ENCODE data around the gene CABP2.
A peak's percentile ranks its signal among the peaks of the same experiment; 100 is the strongest.

CABP2 gene

GRCh38 chr11:67507242-67507863 lies 15.9 kb downstream of the CABP2 start:
- no peak for FAIRE-seq

- no peak for FAIRE-seq
Observed at GRCh38 chr11:67506426-67507051, 16.7 kb downstream of the CABP2 start.

- FAIRE-seq: peak; percentile 92
Observed at GRCh38 chr11:67505605-67506396, 17.4 kb downstream of the CABP2 start.

- no peak for FAIRE-seq
Observed at GRCh38 chr11:67504950-67505581, 18.2 kb downstream of the CABP2 start, which contains the start of gene PITPNM1. TSS of gene PITPNM1 (minus strand) at chr11:67505363. CDS start at chr11:67504180, 1,183 bp downstream.

GRCh38 chr11:67504005-67504949 lies 19.0 kb downstream of the CABP2 start:
- no peak for FAIRE-seq

GRCh38 chr11:67503119-67504004 lies 19.9 kb downstream of the CABP2 start:
- no peak for FAIRE-seq

GRCh38 chr11:67502328-67502979 lies 20.8 kb downstream of the CABP2 start:
- FAIRE-seq: no peak

- FAIRE-seq: no peak
Observed at GRCh38 chr11:67501854-67502253, 21.4 kb downstream of the CABP2 start.

- no peak for FAIRE-seq
Observed at GRCh38 chr11:67500831-67501715, 22.2 kb downstream of the CABP2 start.

GRCh38 chr11:67500484-67500821 lies 22.8 kb downstream of the CABP2 start:
- no peak for FAIRE-seq

GRCh38 chr11:67499808-67500483 lies 23.3 kb downstream of the CABP2 start:
- FAIRE-seq: no peak

- FAIRE-seq: no peak
Observed at GRCh38 chr11:67498544-67498972, 24.7 kb downstream of the CABP2 start.

- FAIRE-seq: no peak
Observed at GRCh38 chr11:67497656-67498291, 25.5 kb downstream of the CABP2 start.

- FAIRE-seq: no peak
Observed at GRCh38 chr11:67496113-67496512, 27.1 kb downstream of the CABP2 start.

- FAIRE-seq: no peak
Observed at GRCh38 chr11:67495234-67496005, 27.8 kb downstream of the CABP2 start.

- no peak for FAIRE-seq
Observed at GRCh38 chr11:67494371-67495233, 28.6 kb downstream of the CABP2 start.
